GM12891 (cell line): ENCODE data around the gene PISD.
A peak's percentile ranks its signal among the peaks of the same experiment; 100 is the strongest.

Experiments used
- DNase-seq: peaks from one replicate; pipeline ENCODE4 v3.0.0; 2011; ENCODE audit warnings: low spot score; ENCODE audit not compliant: insufficient read length
- FAIRE-seq: peaks from 2 replicates; lab custom pipeline; 2011; peaks lifted over from hg19 to GRCh38; lab: Jason Lieb, UNC
- PAX5 ChIP-seq: IDR thresholded peaks from 2 replicates; pipeline ENCODE4 v1.6.1; 2011; ENCODE audit warnings: low read length, moderate library complexity, mild to moderate bottlenecking; ENCODE audit not compliant: insufficient read depth, severe bottlenecking
- POLR2A ChIP-seq: IDR thresholded peaks from 2 replicates; pipeline ENCODE4 v1.6.1; 2011; ENCODE audit warnings: low read depth, low read length, control low read depth
- POLR2AphosphoS5 ChIP-seq: IDR thresholded peaks from 2 replicates; pipeline ENCODE4 v1.6.1; 2011; ENCODE audit warnings: low read depth, low read length, control low read depth
- POU2F2 ChIP-seq: IDR thresholded peaks from 2 replicates; pipeline ENCODE4 v1.6.1; 2011; ENCODE audit warnings: low read depth, mild to moderate bottlenecking, control low read depth, low read length, moderate library complexity
- SPI1 ChIP-seq: IDR thresholded peaks from 2 replicates; pipeline ENCODE4 v1.6.1; 2011; ENCODE audit warnings: low read depth, low read length, control low read depth
- TAF1 ChIP-seq: IDR thresholded peaks from 2 replicates; pipeline ENCODE4 v1.6.1; 2011; ENCODE audit warnings: low read depth, low read length, control low read depth

The PISD gene

DNA sequence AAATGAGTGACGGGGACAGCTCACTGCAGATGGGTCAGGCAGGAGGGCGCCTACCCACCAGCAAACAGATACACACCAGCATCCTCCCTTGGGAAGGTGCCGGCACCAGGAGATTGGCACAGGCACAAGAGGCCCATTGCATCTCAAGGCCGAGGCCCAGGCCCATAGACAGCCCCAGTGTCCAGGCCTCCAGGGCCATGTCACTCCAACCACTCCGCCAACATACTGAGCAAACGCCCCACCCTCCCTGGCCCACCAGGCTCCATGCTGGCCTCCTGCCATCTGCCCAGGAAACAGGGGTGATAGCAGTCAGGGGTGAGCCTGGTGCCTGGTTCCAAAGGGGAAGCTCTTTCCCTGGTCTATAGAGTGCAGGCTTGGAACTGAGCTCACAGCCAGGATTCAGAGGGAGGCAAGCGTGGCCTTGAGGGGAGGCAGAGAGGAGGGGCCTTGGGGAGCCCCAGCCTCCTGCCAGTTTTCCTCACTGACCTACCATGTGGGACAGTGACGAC, 34.7 kb downstream of the PISD start:
- FAIRE-seq (no peak), DNase-seq (no peak)

DNA sequence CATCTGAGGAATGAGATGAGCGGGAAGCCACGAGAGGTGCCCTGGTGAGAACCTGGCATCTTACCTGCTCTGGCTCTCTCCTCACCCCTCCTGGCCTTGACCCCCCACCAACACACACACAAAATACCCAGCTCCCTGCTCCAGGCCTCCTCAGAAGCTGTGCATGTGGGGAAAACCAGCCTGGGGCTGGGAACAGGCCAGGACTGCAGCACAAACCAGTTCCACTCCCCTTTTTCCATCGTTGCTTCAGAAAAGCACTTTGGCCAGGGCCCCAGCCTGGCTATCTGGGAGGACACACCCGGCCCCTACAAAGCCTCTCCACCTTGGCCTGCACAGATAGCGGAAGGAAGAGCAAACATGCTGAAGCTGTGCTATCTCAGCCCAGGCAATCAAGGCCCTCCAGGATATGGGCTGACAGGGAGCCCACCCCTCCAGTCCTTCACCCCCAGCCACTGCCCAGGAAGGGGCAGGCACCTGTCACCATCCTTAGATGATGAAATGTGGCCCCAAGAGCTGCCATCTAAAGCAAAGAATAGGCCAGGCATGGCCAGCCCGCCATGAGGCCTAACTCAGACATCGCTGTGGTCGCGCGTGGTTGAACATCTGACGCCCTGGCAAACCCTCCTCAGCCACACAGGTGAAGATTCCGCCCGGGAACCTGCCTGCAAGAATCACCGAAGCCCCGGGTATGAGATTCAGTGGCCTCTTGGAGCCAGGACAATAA, 35.4 kb downstream of the PISD start:
- TF ChIP-seq SPI1 (no peak), TAF1 (no peak), PAX5 (no peak), POLR2AphosphoS5 (no peak), POLR2A (no peak), POU2F2 (no peak)
- FAIRE-seq = no peak
- no peak for DNase-seq

More for the DNA sequence above, 34.7 kb downstream of the PISD start:
- TF ChIP-seq POLR2AphosphoS5 (peak; percentile 37; the same call in 1 of the 2 replicates), PAX5 (no peak)

DNA sequence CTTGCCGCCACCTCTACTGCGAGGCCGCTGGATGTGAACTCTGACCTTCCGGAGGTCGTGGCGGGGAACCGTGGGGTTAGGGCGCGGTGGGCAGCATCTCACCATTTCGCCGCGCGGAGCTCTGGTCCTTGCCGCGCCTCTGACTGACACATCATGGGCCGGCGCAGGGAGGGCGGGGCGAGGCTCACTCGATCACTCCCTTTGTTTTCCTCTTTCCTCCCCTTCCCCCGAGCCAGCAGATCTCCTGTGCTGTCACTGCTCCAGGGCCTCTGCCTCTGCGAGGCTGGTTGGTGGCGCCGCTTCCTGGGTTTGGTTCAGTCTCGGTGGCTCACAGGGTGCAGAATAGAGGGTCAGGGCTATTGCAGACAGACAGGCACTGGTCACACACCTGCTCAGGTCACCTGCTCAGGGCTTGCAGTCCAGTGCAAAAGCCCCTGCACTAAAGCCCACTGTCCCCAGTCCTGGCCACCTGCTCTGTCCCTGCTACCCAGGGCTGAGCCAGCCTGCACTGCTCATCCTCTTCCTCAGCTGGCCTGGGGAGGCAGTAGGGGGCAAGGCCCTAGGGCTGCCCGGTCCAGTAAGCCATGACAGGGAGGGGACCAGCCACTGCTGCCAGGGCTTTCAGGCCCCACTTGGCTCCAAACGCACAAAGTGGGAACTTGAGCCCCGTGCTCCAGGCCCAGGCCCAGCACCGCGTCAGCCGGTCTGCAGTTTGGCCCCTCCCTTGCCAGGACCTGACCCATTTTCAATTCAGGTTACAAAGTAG, 36.2 kb downstream of the PISD start:
- no peak for DNase-seq
- TF ChIP-seq SPI1 = no peak
- TF ChIP-seq TAF1 = no peak
- TF ChIP-seq POU2F2 = no peak
- no peak; the same call in 1 of the 2 replicates for TF ChIP-seq POLR2AphosphoS5
- TF ChIP-seq PAX5 = no peak
- no peak for TF ChIP-seq POLR2A
- FAIRE-seq = no peak

DNA sequence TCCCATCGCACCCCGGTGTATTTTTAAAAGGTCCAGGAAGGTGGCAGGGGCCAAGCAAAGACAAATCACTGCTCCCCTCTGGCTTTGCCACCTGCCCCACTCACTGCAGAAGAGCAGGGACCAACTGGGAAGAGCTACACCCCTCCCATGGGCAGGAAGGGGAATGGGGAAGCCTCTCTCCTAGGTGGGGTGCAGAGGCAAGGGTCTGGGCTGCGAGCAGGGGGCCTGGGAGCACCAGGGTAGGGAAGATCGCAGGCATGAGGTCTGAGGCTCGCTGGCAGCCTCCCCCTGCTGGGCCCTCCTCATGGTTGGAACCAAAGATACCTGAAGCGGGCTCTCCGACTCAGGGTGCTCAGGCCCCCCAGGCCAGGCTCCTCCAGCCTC, 36.8 kb downstream of the PISD start:
- no peak for FAIRE-seq
- no peak for DNase-seq
- TF ChIP-seq SPI1 (no peak), PAX5 (no peak), TAF1 (no peak), POLR2AphosphoS5 (no peak; the same call in 1 of the 2 replicates), POU2F2 (no peak), POLR2A (no peak)

DNA sequence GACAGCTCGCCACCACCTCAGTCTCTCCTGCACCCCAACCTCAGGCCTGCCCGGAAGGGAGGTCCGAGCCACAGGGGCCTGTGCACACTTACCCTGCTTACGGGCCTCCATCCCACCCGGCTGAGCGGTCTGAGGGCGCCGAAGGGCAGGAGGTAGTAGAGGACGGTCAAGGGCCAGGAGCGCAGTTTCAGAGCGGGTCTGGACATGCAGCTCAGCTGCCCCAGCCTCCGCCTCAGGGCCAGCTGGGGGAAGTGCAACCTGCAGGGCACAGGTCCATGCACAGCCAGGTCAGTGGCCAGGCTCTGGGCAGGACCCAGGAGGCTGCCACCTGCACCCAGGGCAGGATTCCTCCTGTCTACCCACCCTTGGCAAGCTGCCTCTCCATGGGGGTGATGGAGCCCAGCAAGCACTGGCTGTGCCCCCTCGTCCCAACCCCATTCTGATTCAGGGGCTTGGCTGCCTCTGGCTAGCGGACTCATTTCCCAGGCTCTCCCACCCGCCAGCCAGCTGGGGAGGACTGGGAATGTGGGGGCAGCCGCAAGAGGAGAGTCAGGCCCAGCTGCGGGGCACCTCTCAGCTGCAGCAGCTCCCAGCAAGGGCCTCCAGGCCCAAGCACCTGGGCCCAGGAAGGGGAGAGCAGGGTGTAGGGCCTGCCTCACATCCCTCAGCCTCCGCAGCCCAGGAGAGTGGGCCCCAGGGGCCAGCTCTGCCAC, 38.3 kb downstream of the PISD start:
- DNase-seq (no peak), FAIRE-seq (no peak)
- TF ChIP-seq POLR2AphosphoS5 = no peak
- peak; percentile 38 for TF ChIP-seq POLR2A
- TF ChIP-seq POU2F2 = no peak

DNA sequence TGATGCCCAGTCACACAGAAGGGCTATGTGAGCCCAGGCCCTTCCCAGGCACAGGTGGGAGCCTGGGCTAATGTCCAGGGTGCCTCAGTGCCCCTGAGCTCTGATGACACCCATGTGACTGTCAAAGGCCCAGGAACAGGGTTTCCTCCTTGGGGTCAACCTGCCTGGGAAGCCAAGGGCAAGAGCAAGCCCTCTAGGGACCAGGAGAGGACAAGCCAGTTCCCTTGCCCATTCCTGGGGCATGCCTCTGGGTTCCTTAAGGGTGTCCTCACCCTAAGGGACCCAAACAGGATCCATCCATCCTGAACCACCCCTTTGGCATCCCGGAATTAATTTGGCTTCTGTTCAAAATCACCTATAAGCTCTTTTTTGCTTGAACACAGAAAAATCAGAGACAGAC, 39.0 kb downstream of the PISD start:
- TF ChIP-seq PAX5 (no peak), POLR2A (no peak), TAF1 (no peak), POU2F2 (no peak), POLR2AphosphoS5 (no peak), SPI1 (no peak)
- FAIRE-seq = no peak
- DNase-seq = no peak

DNA sequence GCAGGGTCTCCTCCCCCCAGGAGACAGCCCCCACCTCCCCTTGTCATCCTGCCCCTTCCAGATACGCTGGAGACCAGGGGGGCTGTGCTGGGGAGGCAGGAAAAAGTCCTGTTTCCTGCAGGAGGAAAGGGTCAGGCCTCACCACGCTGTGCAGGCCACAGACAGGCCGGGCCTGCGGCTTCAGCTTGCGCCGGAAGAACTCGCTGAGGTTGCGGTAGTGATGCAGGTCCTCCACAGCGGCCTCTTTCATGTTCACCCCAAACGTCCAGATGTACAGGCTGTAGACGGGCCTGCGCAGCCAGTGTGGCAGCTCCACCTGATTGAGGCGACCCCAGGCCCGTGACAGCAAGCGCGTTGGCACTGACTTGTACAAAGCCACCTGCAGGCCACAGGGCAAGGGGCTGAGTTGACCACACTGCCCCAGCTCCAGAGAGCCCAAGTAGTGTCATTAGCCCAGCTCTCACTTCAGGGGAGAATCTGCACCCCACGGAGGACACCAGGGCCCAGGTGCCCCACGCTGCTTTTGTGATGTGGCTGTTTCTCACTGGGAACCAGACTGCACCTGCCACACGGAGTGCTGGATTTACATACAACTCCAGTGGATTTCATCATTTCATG, 40.4 kb downstream of the PISD start:
- FAIRE-seq (no peak), DNase-seq (no peak)
- TF ChIP-seq POLR2AphosphoS5 (0 out of 2 replicates have a peak, but pooled peaks have one; percentile 6), PAX5 (no peak), SPI1 (no peak)

DNA sequence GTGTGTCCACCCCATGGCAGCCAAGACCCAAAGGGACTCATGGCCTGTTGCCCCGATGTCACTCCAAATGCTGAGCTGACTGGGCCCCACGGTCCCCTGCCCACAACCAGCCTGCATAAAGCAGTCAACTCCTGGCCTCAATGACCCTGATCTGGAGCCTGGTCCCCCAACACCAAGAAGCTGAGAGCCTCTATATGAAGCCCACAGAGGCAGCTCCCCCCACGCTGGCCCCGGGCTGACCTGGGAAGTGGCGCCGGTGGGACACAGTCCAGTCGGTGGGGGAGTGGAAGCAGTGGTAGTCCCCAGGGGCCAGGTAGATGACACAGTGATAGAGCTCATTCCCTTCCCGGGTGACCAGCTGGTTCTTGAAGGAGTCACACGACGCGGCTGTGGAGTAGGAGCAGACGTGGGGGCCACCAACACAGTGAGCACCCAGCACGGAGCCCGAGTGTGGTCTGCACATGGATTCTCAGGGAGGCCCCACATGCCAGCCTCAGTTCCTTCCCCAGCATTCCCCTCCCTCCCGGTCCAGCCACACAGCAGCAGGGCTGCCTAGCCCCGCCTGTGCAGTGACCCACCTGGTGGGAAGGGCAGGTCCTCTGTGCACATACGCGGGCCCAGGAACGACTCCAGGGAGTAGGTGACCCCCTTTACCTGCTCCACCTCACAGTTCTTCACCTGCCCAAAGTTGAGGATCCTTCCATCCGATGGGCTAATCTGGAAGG, 41.1 kb downstream of the PISD start:
- FAIRE-seq = no peak
- TF ChIP-seq SPI1 (no peak), POLR2AphosphoS5 (0 out of 2 replicates have a peak, but pooled peaks have one; percentile 44), POU2F2 (0 out of 2 replicates have a peak, but pooled peaks have one; percentile 5)

DNA sequence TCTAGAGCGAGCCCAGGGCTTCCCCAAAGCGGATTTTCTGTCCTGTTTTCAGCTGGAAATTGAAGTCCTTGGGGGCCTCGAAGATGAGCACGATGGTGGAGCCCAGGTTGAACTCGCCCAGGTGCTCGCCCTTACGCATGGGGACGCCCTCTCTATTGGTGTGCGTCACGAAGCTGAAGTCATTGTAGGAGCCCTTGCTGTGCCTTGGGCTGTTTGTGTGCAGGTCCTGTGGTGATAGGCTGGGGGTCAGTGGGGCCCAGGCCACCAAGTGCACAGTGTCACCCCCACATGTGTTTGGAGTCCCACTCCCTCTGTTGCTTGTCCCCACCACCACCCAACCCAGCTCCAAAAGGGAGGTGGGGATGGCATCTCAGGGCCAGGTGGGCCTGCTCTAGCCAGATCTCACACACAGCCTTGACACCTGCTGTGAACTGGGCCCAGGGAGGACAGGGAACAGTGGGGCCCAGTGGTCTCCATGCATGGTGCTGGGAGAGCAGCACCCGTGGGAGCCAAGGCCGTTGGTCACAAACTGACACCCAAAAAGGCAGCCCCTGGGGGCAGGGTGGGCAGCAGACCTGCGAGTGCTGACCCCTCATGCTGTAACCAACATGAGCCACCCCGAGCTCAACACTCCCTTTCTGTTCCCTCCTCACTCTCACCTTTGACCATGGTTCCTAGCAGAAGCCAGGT, 42.3 kb downstream of the PISD start:
- FAIRE-seq (no peak), DNase-seq (no peak)
- TF ChIP-seq SPI1 (no peak), POLR2AphosphoS5 (peak; percentile 59; the same call in 1 of the 2 replicates)

More for the DNA sequence above, 41.1 kb downstream of the PISD start:
- DNase-seq = no peak
